Liver (tissue), 9 donors: ENCODE data around the gene PGAP3. TPM values are rescaled to one million over a fixed set of nuclear protein-coding genes. Genes with fewer than 3 reads are reported as not detected.

ENCODE experiments used
- DNase-seq: peaks from one replicate; pipeline ENCODE4 v3.0.0-alpha.2; 2017; ENCODE audit warnings: low spot score
- H3K27ac ChIP-seq, 2 donors: one replicate each; pipeline ENCODE4 v1.7.0; 2013; ENCODE audit warnings: inconsistent platforms in 2 of 2, low read length in 2 of 2, control low read depth in 1 of 2, low read depth in 1 of 2, mild to moderate bottlenecking in 1 of 2
- H3K27me3 ChIP-seq, 4 donors: one replicate each; pipeline versions ENCODE4 v1.6.1 to v1.7.0; 2013; ENCODE audit warnings: low read length in 3 of 4, inconsistent platforms in 1 of 4, mild to moderate bottlenecking in 1 of 4, moderate library complexity in 1 of 4; ENCODE audit not compliant: control insufficient read depth in 4 of 4, insufficient read depth in 4 of 4
- H3K36me3 ChIP-seq, 4 donors: one replicate each; pipeline versions ENCODE4 v1.6.1 to v1.7.0; 2013; ENCODE audit warnings: low read length in 3 of 4, mild to moderate bottlenecking in 3 of 4, low read depth in 1 of 4, moderate library complexity in 1 of 4; ENCODE audit not compliant: control insufficient read depth in 4 of 4, insufficient read depth in 3 of 4
- H3K4me1 ChIP-seq, 4 donors: one replicate each; pipeline versions ENCODE4 v1.6.1 to v1.7.0; 2013; ENCODE audit warnings: low read length in 3 of 4, mild to moderate bottlenecking in 3 of 4, moderate library complexity in 1 of 4; ENCODE audit not compliant: control insufficient read depth in 4 of 4, insufficient read depth in 4 of 4
- H3K4me3 ChIP-seq, 3 donors: one replicate each; pipeline versions ENCODE4 v1.6.1 to v1.7.0; 2013; ENCODE audit warnings: low read length in 3 of 3, control low read depth in 1 of 3, low read depth in 1 of 3, mild to moderate bottlenecking in 1 of 3
- H3K9ac ChIP-seq, 2 donors: one replicate each; pipeline ENCODE4 v1.7.0; 2013; ENCODE audit warnings: low read length in 2 of 2, mild to moderate bottlenecking in 2 of 2, moderate library complexity in 2 of 2, control low read depth in 1 of 2, low read depth in 1 of 2
- H3K9me3 ChIP-seq, 4 donors: one replicate each; pipeline versions ENCODE4 v1.6.1 to v1.7.0; 2013; ENCODE audit warnings: low read length in 3 of 4; ENCODE audit not compliant: control insufficient read depth in 4 of 4
- ATF3 ChIP-seq: IDR thresholded peaks from 2 replicates; pipeline ENCODE4 v1.6.1; 2016; ENCODE audit warnings: antibody characterized with exemption
- CTCF ChIP-seq: fragments of 150-350 bp; IDR thresholded peaks from 2 replicates; pipeline ENCODE4 v1.5.1; 2017; ENCODE audit warnings: improper control_type of control experiment, low read depth, low read length; ENCODE audit not compliant: missing input control
- FOXA1 ChIP-seq: IDR thresholded peaks from 2 replicates; pipeline ENCODE4 v1.6.1; 2016; ENCODE audit warnings: antibody characterized with exemption
- GABPA ChIP-seq, 2 donors: IDR thresholded peaks in 1 of 2; conservative IDR thresholded peaks in 1 of 2; 2 replicates each; pipeline ENCODE4 v1.6.1; 2016; ENCODE audit warnings: antibody characterized with exemption in 2 of 2, mild to moderate bottlenecking in 1 of 2, moderate library complexity in 1 of 2
- HNF4A ChIP-seq, 2 donors: conservative IDR thresholded peaks; 2 replicates each; pipeline ENCODE4 v1.6.1; 2016; ENCODE audit warnings: antibody characterized with exemption in 2 of 2, mild to moderate bottlenecking in 2 of 2
- HNF4G ChIP-seq: IDR thresholded peaks from 2 replicates; pipeline ENCODE4 v1.6.1; 2016; ENCODE audit warnings: antibody characterized with exemption
- JUND ChIP-seq, 2 donors: IDR thresholded peaks; 2 replicates each; pipeline ENCODE4 v1.6.1; 2016; ENCODE audit warnings: antibody characterized with exemption in 2 of 2
- MAX ChIP-seq: IDR thresholded peaks from 2 replicates; pipeline ENCODE4 v1.6.1; 2016; ENCODE audit warnings: antibody characterized with exemption
- NR2F2 ChIP-seq: IDR thresholded peaks from 2 replicates; pipeline ENCODE4 v1.6.1; 2016; ENCODE audit warnings: antibody characterized with exemption
- RAD21 ChIP-seq, 2 donors: IDR thresholded peaks; 2 replicates each; pipeline ENCODE4 v1.6.1; 2016; ENCODE audit warnings: antibody characterized with exemption in 2 of 2, mild to moderate bottlenecking in 2 of 2
- REST ChIP-seq: IDR thresholded peaks from 2 replicates; pipeline ENCODE4 v1.6.1; 2016; ENCODE audit warnings: antibody characterized with exemption, mild to moderate bottlenecking
- RXRA ChIP-seq, 2 donors: IDR thresholded peaks; 2 replicates each; pipeline ENCODE4 v1.6.1; 2017 to 2018; ENCODE audit warnings: antibody characterized with exemption in 2 of 2, mild to moderate bottlenecking in 1 of 2
- SP1 ChIP-seq: IDR thresholded peaks from 2 replicates; pipeline ENCODE4 v1.6.1; 2018; ENCODE audit warnings: antibody characterized with exemption, mild to moderate bottlenecking
- TAF1 ChIP-seq: conservative IDR thresholded peaks from 2 replicates; pipeline ENCODE4 v1.6.1; 2016; ENCODE audit warnings: antibody characterized with exemption, mild to moderate bottlenecking
- YY1 ChIP-seq: IDR thresholded peaks from 2 replicates; pipeline ENCODE4 v1.6.1; 2016; ENCODE audit warnings: antibody characterized with exemption, mild to moderate bottlenecking
- ZBTB33 ChIP-seq: IDR thresholded peaks from 2 replicates; pipeline ENCODE4 v1.6.1; 2016; ENCODE audit warnings: antibody characterized with exemption
- WGBS: extraction: QIAGEN DNeasy Blood & Tissue Kit; methylation state at CpG from one replicate; pipeline ENCODE4 v1.1.7; 2013; 5-methylcytosine and 5-hydroxymethylcytosine counted together
- polyA plus RNA-seq, 2 donors: library from polyadenylated mRNA; stranded (reverse) in 1 of 2; unstranded in 1 of 2; fragments of 200-250 nt in 1 of 2; fragments of >200 nt in 1 of 2; fragmentation: Nextera tagmentation in 1 of 2; extraction: Ambion mirVana in 1 of 2; gene quantifications; one replicate each; pipeline versions ENCODE4 v1.2.1 to v1.2.3, GENCODE V29; 2013 to 2015
- total RNA-seq, 2 donors: library from RNA; depleted of rRNA; stranded (reverse); fragments of >200 nt; gene quantifications; one replicate each; pipeline ENCODE4 v1.2.3, GENCODE V29; 2014
- donor health status: healthy.
- donor health status: healthy.
- donor health status: healthy.
- donor health status: healthy.
- donor health status: healthy.

PGAP3 gene
- total and polyA plus RNA-seq, 4 donors, result 7.9 to 19.5 (median 14.0) TPM

- H3K27ac ChIP-seq, result no peak overlapping the region
- no peak overlapping the region for H3K4me3 ChIP-seq
- no peak overlapping the region for H3K9ac ChIP-seq
- H3K27me3 ChIP-seq, result no peaks in the 10 kb centered on the region
- H3K9me3 ChIP-seq, result no peaks in the 10 kb centered on the region
- 74% methylated on average over 13 of the region's 13 CpGs for WGBS
- TF ChIP-seq GABPA (IDR thresholded peaks at IDR 0.05 in 1 of 2, conservative IDR thresholded peaks at IDR 0.05 in 1 of 2) (no peak), RAD21 (IDR thresholded peaks at IDR 0.05) (no peak), NR2F2 (no peak)
- no peaks in the 10 kb centered on the region for H3K36me3 ChIP-seq
- H3K4me1 ChIP-seq, result peaks cover 0 to 7% (median under 1%) of the 10 kb centered on the region in 4 donors
- DNase-seq, result no peak
These were observed 10.1 kb downstream of the PGAP3 start for GRCh38 chr17:39677542-39678339.

GRCh38 chr17:39677072-39677471, 10.8 kb downstream of the PGAP3 start:
- no peak overlapping the region for H3K27ac ChIP-seq
- H3K4me1 ChIP-seq, result peaks cover 0 to 7% (median under 1%) of the 10 kb centered on the region in 4 donors
- H3K4me3 ChIP-seq, result no peak overlapping the region
- no peak for TF ChIP-seq HNF4A (conservative IDR thresholded peaks at IDR 0.05)
- no peak for TF ChIP-seq REST
- TF ChIP-seq HNF4G, result no peak
- TF ChIP-seq YY1, result no peak
- TF ChIP-seq JUND (IDR thresholded peaks at IDR 0.05), result no peak
- TF ChIP-seq ZBTB33, result no peak
- TF ChIP-seq NR2F2, result no peak
- no peak for TF ChIP-seq MAX
- no peak for TF ChIP-seq TAF1
- no peak for TF ChIP-seq ATF3
- TF ChIP-seq CTCF, result no peak
- no peak for TF ChIP-seq RXRA (IDR thresholded peaks at IDR 0.05)
- no peak for TF ChIP-seq GABPA (IDR thresholded peaks at IDR 0.05 in 1 of 2, conservative IDR thresholded peaks at IDR 0.05 in 1 of 2)
- no peak for TF ChIP-seq RAD21 (IDR thresholded peaks at IDR 0.05)
- no peak for TF ChIP-seq FOXA1
- no peak for TF ChIP-seq SP1
- H3K36me3 ChIP-seq, result no peaks in the 10 kb centered on the region
- 78% methylated on average over 8 of the region's 8 CpGs for WGBS
- no peak for DNase-seq
- no peaks in the 10 kb centered on the region for H3K27me3 ChIP-seq
- no peaks in the 10 kb centered on the region for H3K9me3 ChIP-seq
- H3K9ac ChIP-seq, result no peak overlapping the region
